SU-DHL-6 (cell line): ENCODE results near the gene CLEC16A.

Source experiments
- EZH2phosphoT487 ChIP-seq: fragments of 200-600 bp; sonication (generic), shearing (Covaris generic); conservative IDR thresholded peaks from 2 replicates; pipeline ENCODE4 v1.6.1; 2018; ENCODE audit warnings: mild to moderate bottlenecking, antibody characterized with exemption, low read length, moderate library complexity, mixed read lengths
- TF ChIP-seq, protein P1 (sequence below): fragments of 200-600 bp; sonication (generic); IDR thresholded peaks from one replicate; pipeline ENCODE4 v1.5.1; 2017; ENCODE audit warnings: antibody characterized with exemption, mild to moderate bottlenecking, low read length, moderate library complexity; ENCODE audit not compliant: insufficient read depth, poor library complexity, severe bottlenecking

DNA sequence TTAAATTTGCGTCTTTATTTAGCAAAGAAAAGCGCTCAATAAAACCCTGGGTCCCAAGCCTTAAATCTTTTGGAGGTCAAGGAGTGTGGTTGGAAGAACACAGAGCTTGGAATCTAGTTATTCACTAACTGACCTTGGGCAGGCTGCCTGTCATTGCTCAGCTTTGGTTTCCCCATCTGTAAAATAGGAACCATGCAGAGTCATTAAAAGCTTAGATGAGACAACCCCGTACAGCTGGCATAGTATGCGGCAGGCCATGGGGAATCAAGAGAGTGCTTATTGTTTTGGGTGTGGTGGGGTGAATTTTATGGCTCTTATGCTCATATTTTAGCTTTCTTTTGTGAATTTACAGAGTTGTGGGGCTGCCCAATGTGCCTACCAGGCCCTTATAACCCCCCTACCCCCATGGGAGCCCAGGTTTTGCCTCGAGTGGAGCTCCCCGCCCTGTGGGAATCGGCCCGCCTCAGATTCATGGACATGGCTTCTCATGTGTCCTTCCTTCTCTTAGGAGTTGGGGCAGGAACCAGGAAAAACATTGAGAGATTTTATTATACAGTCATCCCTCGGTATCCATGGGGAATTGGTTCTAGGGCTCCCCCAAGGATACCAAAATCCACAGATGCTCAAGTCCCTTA lies 113.5 kb downstream of the CLEC16A start:
- TF ChIP-seq, protein P1, sequence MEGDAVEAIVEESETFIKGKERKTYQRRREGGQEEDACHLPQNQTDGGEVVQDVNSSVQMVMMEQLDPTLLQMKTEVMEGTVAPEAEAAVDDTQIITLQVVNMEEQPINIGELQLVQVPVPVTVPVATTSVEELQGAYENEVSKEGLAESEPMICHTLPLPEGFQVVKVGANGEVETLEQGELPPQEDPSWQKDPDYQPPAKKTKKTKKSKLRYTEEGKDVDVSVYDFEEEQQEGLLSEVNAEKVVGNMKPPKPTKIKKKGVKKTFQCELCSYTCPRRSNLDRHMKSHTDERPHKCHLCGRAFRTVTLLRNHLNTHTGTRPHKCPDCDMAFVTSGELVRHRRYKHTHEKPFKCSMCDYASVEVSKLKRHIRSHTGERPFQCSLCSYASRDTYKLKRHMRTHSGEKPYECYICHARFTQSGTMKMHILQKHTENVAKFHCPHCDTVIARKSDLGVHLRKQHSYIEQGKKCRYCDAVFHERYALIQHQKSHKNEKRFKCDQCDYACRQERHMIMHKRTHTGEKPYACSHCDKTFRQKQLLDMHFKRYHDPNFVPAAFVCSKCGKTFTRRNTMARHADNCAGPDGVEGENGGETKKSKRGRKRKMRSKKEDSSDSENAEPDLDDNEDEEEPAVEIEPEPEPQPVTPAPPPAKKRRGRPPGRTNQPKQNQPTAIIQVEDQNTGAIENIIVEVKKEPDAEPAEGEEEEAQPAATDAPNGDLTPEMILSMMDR, result no peak
- TF ChIP-seq EZH2phosphoT487, result no peak
